ENCODE results near the gene AUTS2. TPM values are rescaled to one million over a fixed set of nuclear protein-coding genes. Genes with fewer than 3 reads are reported as not detected.

The AUTS2 gene
- total and polyA plus RNA-seq, 9 of the 15 experiments (the other 6 are each of a cell fraction or from before 2014, with no cell fraction given): 0.58 TPM; not detected in 8

DNA sequence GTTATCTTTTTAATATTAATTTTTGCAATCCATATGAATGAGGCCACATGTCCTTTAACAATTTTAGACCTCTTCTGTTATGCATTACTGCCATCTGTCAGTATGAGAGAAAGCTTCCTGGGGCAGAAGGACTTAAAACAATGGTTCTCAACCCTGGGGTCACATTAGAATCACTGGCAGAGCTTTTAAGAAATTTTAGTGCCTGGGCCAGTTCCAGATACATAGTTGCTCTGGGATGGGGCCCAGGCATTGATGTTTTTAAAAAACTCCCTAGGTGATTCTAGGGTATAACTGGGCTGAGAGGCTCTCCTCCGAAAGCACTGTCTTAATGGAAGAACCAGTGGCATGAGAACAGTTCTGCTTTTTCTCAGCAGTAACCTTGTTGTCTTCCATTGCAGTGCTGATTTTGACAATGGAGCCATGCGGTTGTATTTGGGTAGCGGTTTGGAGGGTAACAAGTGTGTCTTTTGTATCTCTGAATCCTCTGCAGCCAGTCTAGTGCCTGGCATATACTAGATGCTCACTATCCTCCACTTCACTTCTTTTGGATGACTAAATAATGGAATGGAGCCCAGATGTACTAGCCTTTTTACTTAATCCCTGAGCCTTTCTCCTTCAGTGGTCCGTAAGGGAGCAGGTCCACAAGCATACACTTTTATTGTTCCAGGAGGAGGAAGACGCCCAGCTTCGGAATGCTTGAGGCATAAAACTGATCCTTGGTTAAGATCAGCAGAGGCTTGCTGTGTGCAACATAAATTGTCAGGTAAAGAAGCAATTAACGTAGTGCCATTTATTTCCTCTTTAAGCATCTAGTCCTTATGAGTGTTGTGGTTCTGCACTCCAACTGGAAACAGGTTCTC lies 227.1 kb downstream of the AUTS2 start:
- POLR2A ChIA-PET: no interaction called here
- Histone ChIP-seq H3K4me1 (replicated peaks in 1 of 2; ENCODE audit: control insufficient read depth in 2 of 2, insufficient read depth in 2 of 2, low read length in 2 of 2) (no peaks in the 10 kb centered on the region), H3K9me3 (replicated peaks; ENCODE audit: control insufficient read depth, insufficient read depth, low read depth, low read length) (no peaks in the 10 kb centered on the region), H3K27ac (ENCODE audit: extremely low read depth, low read depth, low read length) (no peak overlapping the region), H3K27me3 (ENCODE audit: control insufficient read depth in 2 of 2, insufficient read depth in 2 of 2, low read length in 2 of 2) (peaks cover 0 to 3% of the 10 kb centered on the region in 2 experiments; a peak in 1 of 5 replicates), H2AFZ (ENCODE audit: low read depth, low read length) (no peak overlapping the region), H3K9me1 (ENCODE audit: control insufficient read depth, insufficient read depth, low read length) (no peaks in the 10 kb centered on the region), H4K20me1 (replicated peaks; ENCODE audit: control insufficient read depth, insufficient read depth, low read length) (no peaks in the 10 kb centered on the region; the same call in none of the 2 replicates), H3K4me3 (no peak overlapping the region), H3K9ac (ENCODE audit: insufficient read depth in 1 of 2, low read depth in 2 of 2, low read length in 2 of 2) (no peak overlapping the region), H3K79me2 (ENCODE audit: control insufficient read depth, insufficient read depth, low read length) (no peaks in the 10 kb centered on the region), H3K36me3 (ENCODE audit: control insufficient read depth, insufficient read depth, low read length) (no peaks in the 10 kb centered on the region), H3K4me2 (ENCODE audit: insufficient read depth, low read length) (no peak overlapping the region)
- FAIRE-seq (no peak), DNase-seq (ENCODE audit: extremely low read depth in 1 of 4, low spot score in 3 of 4) (no peak), ATAC-seq (no peak)
- BruUV-seq (replicated peaks): no TSS peak
- WGBS (ENCODE audit: insufficient coverage, low coverage, missing lambda C conversion rate): under 1% methylated on average over 7 of the region's 7 CpGs
- CTCF ChIA-PET (ENCODE audit: low intra/inter-chr PET ratio): no interaction called here
- intact Hi-C loops (cut with micrococcal nuclease): no loop called here
- no peak for TF ChIP-seq HDAC2 (IDR thresholded peaks at IDR 0.05)
- TF ChIP-seq ETV1 (tag; conservative IDR thresholded peaks at IDR 0.05; ENCODE audit: low read depth): no peak
- no peak for TF ChIP-seq U2AF2 (optimal IDR thresholded peaks at IDR 0.05; ENCODE audit: low read depth, low read length)
- no peak for TF ChIP-seq PCBP2 (IDR thresholded peaks at IDR 0.05; ENCODE audit: low read depth, low read length, poor library complexity, severe bottlenecking)
- TF ChIP-seq ZNF134 (CRISPR knock-in tag; conservative IDR thresholded peaks at IDR 0.05): no peak
- no peak for TF ChIP-seq NR1H2 (CRISPR knock-in tag; IDR thresholded peaks at IDR 0.05)
- no peak for TF ChIP-seq HNRNPH1 (optimal IDR thresholded peaks at IDR 0.05; ENCODE audit: low read depth, low read length)
- TF ChIP-seq POU5F1 (IDR thresholded peaks at IDR 0.05; ENCODE audit: borderline replicate concordance, low read depth, low read length, partially characterized antibody): no peak
- no peak for TF ChIP-seq ZNF830 (CRISPR knock-in tag; IDR thresholded peaks at IDR 0.05)
- no peak for TF ChIP-seq RNF2 (IDR thresholded peaks at IDR 0.05)
- no peak for TF ChIP-seq ZBTB1 (CRISPR knock-in tag; IDR thresholded peaks at IDR 0.05; ENCODE audit: borderline replicate concordance, low read depth)
- TF ChIP-seq MIER1 (IDR thresholded peaks at IDR 0.05; ENCODE audit: low read depth): no peak
- TF ChIP-seq KLF6 (CRISPR knock-in tag; IDR thresholded peaks at IDR 0.05; ENCODE audit: borderline replicate concordance): no peak
- no peak for TF ChIP-seq PHF21A (IDR thresholded peaks at IDR 0.05; ENCODE audit: borderline replicate concordance, low read depth)
- no peak for TF ChIP-seq CEBPB (tag; IDR thresholded peaks at IDR 0.05)
- no peak for TF ChIP-seq ARNT (IDR thresholded peaks at IDR 0.05)
- TF ChIP-seq EWSR1 (IDR thresholded peaks at IDR 0.05; ENCODE audit: borderline replicate concordance, low read depth, partially characterized antibody): no peak
- TF ChIP-seq, protein P1, sequence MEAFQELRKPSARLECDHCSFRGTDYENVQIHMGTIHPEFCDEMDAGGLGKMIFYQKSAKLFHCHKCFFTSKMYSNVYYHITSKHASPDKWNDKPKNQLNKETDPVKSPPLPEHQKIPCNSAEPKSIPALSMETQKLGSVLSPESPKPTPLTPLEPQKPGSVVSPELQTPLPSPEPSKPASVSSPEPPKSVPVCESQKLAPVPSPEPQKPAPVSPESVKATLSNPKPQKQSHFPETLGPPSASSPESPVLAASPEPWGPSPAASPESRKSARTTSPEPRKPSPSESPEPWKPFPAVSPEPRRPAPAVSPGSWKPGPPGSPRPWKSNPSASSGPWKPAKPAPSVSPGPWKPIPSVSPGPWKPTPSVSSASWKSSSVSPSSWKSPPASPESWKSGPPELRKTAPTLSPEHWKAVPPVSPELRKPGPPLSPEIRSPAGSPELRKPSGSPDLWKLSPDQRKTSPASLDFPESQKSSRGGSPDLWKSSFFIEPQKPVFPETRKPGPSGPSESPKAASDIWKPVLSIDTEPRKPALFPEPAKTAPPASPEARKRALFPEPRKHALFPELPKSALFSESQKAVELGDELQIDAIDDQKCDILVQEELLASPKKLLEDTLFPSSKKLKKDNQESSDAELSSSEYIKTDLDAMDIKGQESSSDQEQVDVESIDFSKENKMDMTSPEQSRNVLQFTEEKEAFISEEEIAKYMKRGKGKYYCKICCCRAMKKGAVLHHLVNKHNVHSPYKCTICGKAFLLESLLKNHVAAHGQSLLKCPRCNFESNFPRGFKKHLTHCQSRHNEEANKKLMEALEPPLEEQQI (IDR thresholded peaks at IDR 0.05): no peak
- TF ChIP-seq, protein P2, sequence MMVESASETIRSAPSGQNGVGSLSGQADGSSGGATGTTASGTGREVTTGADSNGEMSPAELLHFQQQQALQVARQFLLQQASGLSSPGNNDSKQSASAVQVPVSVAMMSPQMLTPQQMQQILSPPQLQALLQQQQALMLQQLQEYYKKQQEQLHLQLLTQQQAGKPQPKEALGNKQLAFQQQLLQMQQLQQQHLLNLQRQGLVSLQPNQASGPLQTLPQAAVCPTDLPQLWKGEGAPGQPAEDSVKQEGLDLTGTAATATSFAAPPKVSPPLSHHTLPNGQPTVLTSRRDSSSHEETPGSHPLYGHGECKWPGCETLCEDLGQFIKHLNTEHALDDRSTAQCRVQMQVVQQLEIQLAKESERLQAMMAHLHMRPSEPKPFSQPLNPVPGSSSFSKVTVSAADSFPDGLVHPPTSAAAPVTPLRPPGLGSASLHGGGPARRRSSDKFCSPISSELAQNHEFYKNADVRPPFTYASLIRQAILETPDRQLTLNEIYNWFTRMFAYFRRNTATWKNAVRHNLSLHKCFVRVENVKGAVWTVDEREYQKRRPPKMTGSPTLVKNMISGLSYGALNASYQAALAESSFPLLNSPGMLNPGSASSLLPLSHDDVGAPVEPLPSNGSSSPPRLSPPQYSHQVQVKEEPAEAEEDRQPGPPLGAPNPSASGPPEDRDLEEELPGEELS (CRISPR knock-in tag; IDR thresholded peaks at IDR 0.05; ENCODE audit: borderline replicate concordance): no peak
- in situ Hi-C loops (cut with MboI): no loop called here
